Activated CD4-positive, CD25-positive, alpha-beta regulatory T cell (primary cell): ENCODE results near the gene ELL.

Experiments
- DNase-seq, 4 experiments: peaks; one replicate each; lab custom pipeline; 2025; lab: John Stamatoyannopoulos, UW

Gene ELL

GRCh38 chr19:18504886-18505610, 16.8 kb downstream of the ELL start:
- no peak for DNase-seq

GRCh38 chr19:18503971-18504885, 17.6 kb downstream of the ELL start:
- DNase-seq: no peak

- no peak for DNase-seq
Measured at GRCh38 chr19:18503337-18503970, 18.4 kb downstream of the ELL start.

- DNase-seq: no peak
Measured at GRCh38 chr19:18502638-18503294, 19.1 kb downstream of the ELL start.

GRCh38 chr19:18502246-18502637, 19.6 kb downstream of the ELL start:
- DNase-seq: no peak

- DNase-seq: no peak
Measured at GRCh38 chr19:18501832-18502231, 20.0 kb downstream of the ELL start.

- no peak for DNase-seq
Measured at GRCh38 chr19:18501351-18501750, 20.5 kb downstream of the ELL start.

GRCh38 chr19:18500799-18501198, 21.1 kb downstream of the ELL start:
- no peak for DNase-seq

- DNase-seq: no peak
Measured at GRCh38 chr19:18500376-18500775, 21.5 kb downstream of the ELL start.

GRCh38 chr19:18499055-18499775, 22.7 kb downstream of the ELL start:
- no peak for DNase-seq

- no peak for DNase-seq
Measured at GRCh38 chr19:18496980-18497256, 25.0 kb downstream of the ELL start.

- peak in 3 of 4 experiments; percentile 18 to 25 (median 21) for DNase-seq
Measured at GRCh38 chr19:18496167-18496979, 25.5 kb downstream of the ELL start.

- no peak for DNase-seq
Measured at GRCh38 chr19:18495204-18495911, 26.5 kb downstream of the ELL start.

GRCh38 chr19:18494267-18494607, 27.6 kb downstream of the ELL start:
- DNase-seq: no peak

- DNase-seq: no peak
Measured at GRCh38 chr19:18493440-18494266, 28.2 kb downstream of the ELL start.

- DNase-seq: no peak
Measured at GRCh38 chr19:18491995-18492953, 29.6 kb downstream of the ELL start.

GRCh38 chr19:18490728-18491127, 31.1 kb downstream of the ELL start:
- DNase-seq: no peak

- no peak for DNase-seq
Measured at GRCh38 chr19:18489627-18490184, 32.2 kb downstream of the ELL start.
